ENCODE measurements around the gene PTPN7.

PTPN7 gene

DNA sequence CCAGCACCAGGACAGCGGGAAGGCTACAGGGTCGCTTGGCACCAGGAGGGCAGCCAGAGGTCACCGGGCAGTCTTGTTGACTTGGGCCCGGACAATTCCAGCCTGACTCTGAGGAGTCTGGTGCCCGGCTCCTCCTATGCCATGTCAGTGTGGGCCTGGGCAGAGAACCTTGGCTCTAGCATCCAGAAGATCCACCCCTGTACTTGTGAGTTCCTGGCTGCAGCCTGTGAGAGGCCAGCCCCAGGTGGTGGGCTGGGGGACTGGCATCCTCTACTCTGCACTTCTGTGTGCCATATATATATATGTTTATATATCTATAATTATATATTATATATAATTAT, 11.6 kb upstream of the PTPN7 start:
- H3K9me3 ChIP-seq (ENCODE audit: low read length) = no peaks in the 10 kb centered on the region

GRCh38 chr1:202171292-202172014, 11.1 kb upstream of the PTPN7 start:
- no peaks in the 10 kb centered on the region for H3K36me3 ChIP-seq (ENCODE audit: insufficient read depth, low read length)
- no peaks in the 10 kb centered on the region for H4K20me1 ChIP-seq (ENCODE audit: insufficient read depth, low read length)
- no peak overlapping the region for H3K9ac ChIP-seq (ENCODE audit: low read length)
- H3F3A ChIP-seq (ENCODE audit: insufficient read depth, low read length) = no peaks in the 10 kb centered on the region
- H3K4me1 ChIP-seq (ENCODE audit: insufficient read depth, low read length, severe bottlenecking) = no peaks in the 10 kb centered on the region
- no peaks in the 10 kb centered on the region for H3K9me3 ChIP-seq (ENCODE audit: low read length)
- no peak overlapping the region for H3K4me2 ChIP-seq (ENCODE audit: low read length)
- H2AFZ ChIP-seq (ENCODE audit: low read length) = no peak overlapping the region
- no peak overlapping the region for H3K4me3 ChIP-seq (ENCODE audit: low read depth, low read length, poor library complexity, severe bottlenecking)
- TF ChIP-seq, protein P1, sequence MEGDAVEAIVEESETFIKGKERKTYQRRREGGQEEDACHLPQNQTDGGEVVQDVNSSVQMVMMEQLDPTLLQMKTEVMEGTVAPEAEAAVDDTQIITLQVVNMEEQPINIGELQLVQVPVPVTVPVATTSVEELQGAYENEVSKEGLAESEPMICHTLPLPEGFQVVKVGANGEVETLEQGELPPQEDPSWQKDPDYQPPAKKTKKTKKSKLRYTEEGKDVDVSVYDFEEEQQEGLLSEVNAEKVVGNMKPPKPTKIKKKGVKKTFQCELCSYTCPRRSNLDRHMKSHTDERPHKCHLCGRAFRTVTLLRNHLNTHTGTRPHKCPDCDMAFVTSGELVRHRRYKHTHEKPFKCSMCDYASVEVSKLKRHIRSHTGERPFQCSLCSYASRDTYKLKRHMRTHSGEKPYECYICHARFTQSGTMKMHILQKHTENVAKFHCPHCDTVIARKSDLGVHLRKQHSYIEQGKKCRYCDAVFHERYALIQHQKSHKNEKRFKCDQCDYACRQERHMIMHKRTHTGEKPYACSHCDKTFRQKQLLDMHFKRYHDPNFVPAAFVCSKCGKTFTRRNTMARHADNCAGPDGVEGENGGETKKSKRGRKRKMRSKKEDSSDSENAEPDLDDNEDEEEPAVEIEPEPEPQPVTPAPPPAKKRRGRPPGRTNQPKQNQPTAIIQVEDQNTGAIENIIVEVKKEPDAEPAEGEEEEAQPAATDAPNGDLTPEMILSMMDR (IDR thresholded peaks at IDR 0.05; ENCODE audit: low read length) = no peak
- no peak for TF ChIP-seq EZH2 (IDR thresholded peaks at IDR 0.05; ENCODE audit: borderline replicate concordance, low read length)
- H3K9me2 ChIP-seq (ENCODE audit: low read depth, low read length) = no peaks in the 10 kb centered on the region
- no peaks in the 10 kb centered on the region for H3K79me2 ChIP-seq (ENCODE audit: insufficient read depth, low read length)
- H3K27me3 ChIP-seq (ENCODE audit: insufficient read depth, low read length) = no peaks in the 10 kb centered on the region
- H3K27ac ChIP-seq (ENCODE audit: low read depth, low read length, poor library complexity, severe bottlenecking) = no peak overlapping the region

More for the DNA sequence above, 11.6 kb upstream of the PTPN7 start:
- H2AFZ ChIP-seq (ENCODE audit: low read length) = no peak overlapping the region
- H3K36me3 ChIP-seq (ENCODE audit: insufficient read depth, low read length) = no peaks in the 10 kb centered on the region
- no peaks in the 10 kb centered on the region for H3K27me3 ChIP-seq (ENCODE audit: insufficient read depth, low read length)
- H3K27ac ChIP-seq (ENCODE audit: low read depth, low read length, poor library complexity, severe bottlenecking) = no peak overlapping the region
- H3K9me2 ChIP-seq (ENCODE audit: low read depth, low read length) = no peaks in the 10 kb centered on the region
- H4K20me1 ChIP-seq (ENCODE audit: insufficient read depth, low read length) = no peaks in the 10 kb centered on the region
- no peak overlapping the region for H3K4me2 ChIP-seq (ENCODE audit: low read length)
- no peaks in the 10 kb centered on the region for H3K79me2 ChIP-seq (ENCODE audit: insufficient read depth, low read length)
- H3K9ac ChIP-seq (ENCODE audit: low read length) = no peak overlapping the region
- H3K4me1 ChIP-seq (ENCODE audit: insufficient read depth, low read length, severe bottlenecking) = no peaks in the 10 kb centered on the region
- H3K4me3 ChIP-seq (ENCODE audit: low read depth, low read length, poor library complexity, severe bottlenecking) = no peak overlapping the region
- TF ChIP-seq, protein P1 (IDR thresholded peaks at IDR 0.05; ENCODE audit: low read length) = no peak
- no peak for TF ChIP-seq EZH2 (IDR thresholded peaks at IDR 0.05; ENCODE audit: borderline replicate concordance, low read length)
- no peaks in the 10 kb centered on the region for H3F3A ChIP-seq (ENCODE audit: insufficient read depth, low read length)

DNA sequence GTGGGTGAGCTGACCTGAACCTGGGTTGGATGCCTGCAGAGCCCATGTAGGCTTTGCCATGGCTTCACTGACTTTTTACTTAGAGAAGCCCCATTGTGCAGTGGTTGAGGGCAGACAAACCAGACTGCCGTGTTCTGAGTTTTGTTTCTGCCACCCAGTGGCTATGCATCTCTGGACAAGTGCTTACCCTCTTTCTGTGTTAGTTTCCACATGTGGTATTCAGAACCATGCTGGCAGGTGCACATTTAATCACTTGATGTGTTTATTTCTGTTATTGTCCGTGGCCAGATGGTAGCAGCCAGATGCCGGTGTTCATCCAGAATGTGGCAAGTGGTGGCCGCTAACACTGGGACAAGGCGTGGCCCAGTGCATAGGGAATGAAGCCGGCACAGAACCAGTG, 10.3 kb upstream of the PTPN7 start:
- no peaks in the 10 kb centered on the region for H3K36me3 ChIP-seq (ENCODE audit: insufficient read depth, low read length)
- H3K4me3 ChIP-seq (ENCODE audit: low read depth, low read length, poor library complexity, severe bottlenecking) = no peak overlapping the region
- no peak for TF ChIP-seq EZH2 (IDR thresholded peaks at IDR 0.05; ENCODE audit: borderline replicate concordance, low read length)
- TF ChIP-seq, protein P1 (IDR thresholded peaks at IDR 0.05; ENCODE audit: low read length) = peak; percentile 30; the same call in 1 of the 2 replicates
- no peaks in the 10 kb centered on the region for H3K9me2 ChIP-seq (ENCODE audit: low read depth, low read length)
- no peaks in the 10 kb centered on the region for H3K79me2 ChIP-seq (ENCODE audit: insufficient read depth, low read length)
- H3F3A ChIP-seq (ENCODE audit: insufficient read depth, low read length) = no peaks in the 10 kb centered on the region
- no peak overlapping the region for H3K4me2 ChIP-seq (ENCODE audit: low read length)
- H4K20me1 ChIP-seq (ENCODE audit: insufficient read depth, low read length) = no peaks in the 10 kb centered on the region
- no peaks in the 10 kb centered on the region for H3K27me3 ChIP-seq (ENCODE audit: insufficient read depth, low read length)
- H3K9me3 ChIP-seq (ENCODE audit: low read length) = no peaks in the 10 kb centered on the region
- H3K27ac ChIP-seq (ENCODE audit: low read depth, low read length, poor library complexity, severe bottlenecking) = no peak overlapping the region
- peaks cover 3% of the 10 kb centered on the region for H3K4me1 ChIP-seq (ENCODE audit: insufficient read depth, low read length, severe bottlenecking)
- H2AFZ ChIP-seq (ENCODE audit: low read length) = no peak overlapping the region
- H3K9ac ChIP-seq (ENCODE audit: low read length) = no peak overlapping the region
